HepG2 (cell line): ENCODE data around the gene UBE2O. TPM values are rescaled to one million over a fixed set of nuclear protein-coding genes. Genes with fewer than 3 reads are reported as not detected.
A peak's percentile ranks its signal among the peaks of the same experiment; 100 is the strongest.

Experiments used
- ATF1 ChIP-seq: IDR thresholded peaks from 2 replicates; pipeline ENCODE4 v1.6.1; 2016; ENCODE audit warnings: mild to moderate bottlenecking, control low read depth
- BATF2 ChIP-seq: sonication (generic); formaldehyde crosslinking; IDR thresholded peaks from 2 replicates; pipeline ENCODE4 v1.8.0; 2022; ENCODE audit warnings: mild to moderate bottlenecking, missing genetic modification reagents, moderate library complexity
- KMT2A ChIP-seq: sonication (generic); formaldehyde crosslinking; IDR thresholded peaks from 2 replicates; pipeline ENCODE4 v1.4.0; 2020; ENCODE audit warnings: missing genetic modification reagents
- MIER3 ChIP-seq: IDR thresholded peaks from 2 replicates; pipeline ENCODE4 v1.6.1; 2016; ENCODE audit warnings: missing compliant biosample characterization, borderline replicate concordance
- MXD4 ChIP-seq: IDR thresholded peaks from 2 replicates; pipeline ENCODE4 v1.6.1; 2016; ENCODE audit warnings: mild to moderate bottlenecking, missing biosample characterization, missing genetic modification reagents
- SOX6 ChIP-seq, 2 experiments: fragments of 450-650 bp in 1 of 2; sonication (generic) in 1 of 2; formaldehyde crosslinking in 1 of 2; IDR thresholded peaks; 2 replicates each; pipeline versions ENCODE4 v1.4.0 to v1.6.1; 2017 to 2020; ENCODE audit warnings: antibody characterized with exemption in 1 of 2, mild to moderate bottlenecking in 1 of 2, missing genetic modification reagents in 1 of 2
- ZBTB34 ChIP-seq: sonication (generic); formaldehyde crosslinking; IDR thresholded peaks from 2 replicates; pipeline ENCODE4 v1.8.0; 2022; ENCODE audit warnings: mild to moderate bottlenecking, missing genetic modification reagents
- ZBTB8A ChIP-seq: sonication (generic); formaldehyde crosslinking; IDR thresholded peaks from 2 replicates; pipeline ENCODE4 v1.4.0; 2020; ENCODE audit warnings: mild to moderate bottlenecking, low read depth, missing genetic modification reagents, borderline replicate concordance
- ZFP1 ChIP-seq: IDR thresholded peaks from 2 replicates; pipeline ENCODE4 v1.6.1; 2016
- ZHX1 ChIP-seq: sonication (generic); formaldehyde crosslinking; IDR thresholded peaks from 2 replicates; pipeline ENCODE4 v1.8.1; 2022; ENCODE audit warnings: low read depth, mild to moderate bottlenecking, missing genetic modification reagents
- ZNF260 ChIP-seq: sonication (generic); formaldehyde crosslinking; IDR thresholded peaks from 2 replicates; pipeline ENCODE4 v1.4.0; 2020; ENCODE audit warnings: missing genetic modification reagents, low read depth, mild to moderate bottlenecking, borderline replicate concordance
- ZNF770 ChIP-seq: sonication (generic); formaldehyde crosslinking; IDR thresholded peaks from 2 replicates; pipeline ENCODE4 v1.5.0; 2020; ENCODE audit warnings: mild to moderate bottlenecking, missing genetic modification reagents
- polyA plus RNA-seq, 8 experiments: library from polyadenylated mRNA; depleted of rRNA in 3 of 8; stranded (reverse) in 7 of 8; unstranded in 1 of 8; fragments of >200 nt; fragmentation: Illumina TruSeq in 4 of 8; extraction: Trizol in 4 of 8; gene quantifications; 2 replicates each; pipeline versions ENCODE4 v1.2.1 to v1.2.3, GENCODE V29; 2011 to 2016; ENCODE audit warnings: low read depth in 4 of 8, missing spikeins in 1 of 8, mixed read lengths in 1 of 8; ENCODE audit not compliant: insufficient read depth in 1 of 8
- total RNA-seq, 5 experiments: library from RNA; depleted of rRNA; stranded (reverse); fragments of >200 nt; fragmentation: Illumina TruSeq; extraction: Trizol; gene quantifications; 2 replicates each; pipeline ENCODE4 v1.2.3, GENCODE V29; 2016; ENCODE audit warnings: low read depth in 1 of 5
- TF ChIP-seq, protein P1 (sequence below): IDR thresholded peaks from 2 replicates; pipeline ENCODE4 v1.4.0; 2020; ENCODE audit warnings: mild to moderate bottlenecking, missing genetic modification reagents
- TF ChIP-seq, protein P2 (sequence below): sonication (generic); formaldehyde crosslinking; IDR thresholded peaks from 2 replicates; pipeline ENCODE4 v1.5.1; 2020; ENCODE audit warnings: missing genetic modification reagents, mild to moderate bottlenecking, borderline replicate concordance

The UBE2O gene
- total and polyA plus RNA-seq, 2 of the 13 experiments (the other 11 are each of a cell fraction or from before 2014, with no cell fraction given): 21.5 to 23.5 TPM

DNA sequence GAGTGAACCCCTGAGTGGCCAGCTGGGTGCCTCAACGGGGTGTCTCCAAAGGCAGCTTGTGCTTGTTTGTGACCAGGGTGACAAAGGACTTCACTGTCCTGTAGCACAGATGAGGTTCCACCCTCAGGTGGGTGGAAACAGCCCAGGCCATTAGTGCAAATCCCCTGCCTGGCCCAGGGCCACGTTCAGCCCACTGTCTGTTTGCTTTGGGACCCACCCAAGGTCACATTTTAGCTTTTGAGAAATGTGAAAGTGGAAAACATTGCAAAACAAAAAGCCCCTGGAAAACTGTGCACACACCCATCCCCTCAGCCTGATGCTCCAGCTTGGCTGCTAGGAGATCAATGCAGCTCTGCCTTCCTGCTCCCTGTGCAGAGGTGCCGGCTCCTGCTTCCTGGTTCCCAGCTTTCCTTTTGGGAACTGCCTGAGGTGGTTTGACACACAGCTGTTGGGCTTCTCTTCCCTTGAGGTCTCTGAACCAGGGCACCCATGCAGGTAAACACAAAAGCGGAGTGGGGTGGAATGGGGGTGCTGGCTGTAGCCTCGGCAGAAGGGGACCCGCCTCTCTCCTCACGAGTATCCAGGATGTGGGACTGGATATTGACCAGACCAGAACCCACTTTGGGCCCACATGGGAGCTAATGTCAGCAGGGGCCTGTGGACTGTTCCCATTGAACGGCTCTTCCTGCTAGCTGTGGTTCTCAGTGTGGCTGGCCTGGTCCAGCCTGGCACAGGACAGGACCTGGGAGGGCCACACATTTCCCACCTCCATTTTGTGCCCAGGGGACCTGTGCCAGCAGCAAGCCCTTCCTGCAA, 76.4 kb downstream of the UBE2O start (continued):
- TF ChIP-seq, protein P1, sequence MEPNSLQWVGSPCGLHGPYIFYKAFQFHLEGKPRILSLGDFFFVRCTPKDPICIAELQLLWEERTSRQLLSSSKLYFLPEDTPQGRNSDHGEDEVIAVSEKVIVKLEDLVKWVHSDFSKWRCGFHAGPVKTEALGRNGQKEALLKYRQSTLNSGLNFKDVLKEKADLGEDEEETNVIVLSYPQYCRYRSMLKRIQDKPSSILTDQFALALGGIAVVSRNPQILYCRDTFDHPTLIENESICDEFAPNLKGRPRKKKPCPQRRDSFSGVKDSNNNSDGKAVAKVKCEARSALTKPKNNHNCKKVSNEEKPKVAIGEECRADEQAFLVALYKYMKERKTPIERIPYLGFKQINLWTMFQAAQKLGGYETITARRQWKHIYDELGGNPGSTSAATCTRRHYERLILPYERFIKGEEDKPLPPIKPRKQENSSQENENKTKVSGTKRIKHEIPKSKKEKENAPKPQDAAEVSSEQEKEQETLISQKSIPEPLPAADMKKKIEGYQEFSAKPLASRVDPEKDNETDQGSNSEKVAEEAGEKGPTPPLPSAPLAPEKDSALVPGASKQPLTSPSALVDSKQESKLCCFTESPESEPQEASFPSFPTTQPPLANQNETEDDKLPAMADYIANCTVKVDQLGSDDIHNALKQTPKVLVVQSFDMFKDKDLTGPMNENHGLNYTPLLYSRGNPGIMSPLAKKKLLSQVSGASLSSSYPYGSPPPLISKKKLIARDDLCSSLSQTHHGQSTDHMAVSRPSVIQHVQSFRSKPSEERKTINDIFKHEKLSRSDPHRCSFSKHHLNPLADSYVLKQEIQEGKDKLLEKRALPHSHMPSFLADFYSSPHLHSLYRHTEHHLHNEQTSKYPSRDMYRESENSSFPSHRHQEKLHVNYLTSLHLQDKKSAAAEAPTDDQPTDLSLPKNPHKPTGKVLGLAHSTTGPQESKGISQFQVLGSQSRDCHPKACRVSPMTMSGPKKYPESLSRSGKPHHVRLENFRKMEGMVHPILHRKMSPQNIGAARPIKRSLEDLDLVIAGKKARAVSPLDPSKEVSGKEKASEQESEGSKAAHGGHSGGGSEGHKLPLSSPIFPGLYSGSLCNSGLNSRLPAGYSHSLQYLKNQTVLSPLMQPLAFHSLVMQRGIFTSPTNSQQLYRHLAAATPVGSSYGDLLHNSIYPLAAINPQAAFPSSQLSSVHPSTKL (CRISPR knock-in tag): peak; percentile 95
- TF ChIP-seq MXD4 (CRISPR knock-in tag) (peak; percentile 64), ZNF260 (no peak), ZBTB8A (no peak), KMT2A (peak; percentile 20; the same call in 1 of the 2 replicates), ZFP1 (CRISPR knock-in tag) (peak; percentile 91; the same call in 1 of the 2 replicates), SOX6 (IDR thresholded peaks at IDR 0.05) (no peak), SOX6 (CRISPR knock-in tag; IDR thresholded peaks at IDR 0.05) (peak; percentile 98), BATF2 (CRISPR knock-in tag) (no peak), MIER3 (0 out of 2 replicates have a peak, but pooled peaks have one; percentile 71), ZNF770 (CRISPR knock-in tag) (peak; percentile 93), ZHX1 (CRISPR knock-in tag) (0 out of 2 replicates have a peak, but pooled peaks have one; percentile 54), ZBTB34 (peak; percentile 76; the same call in 1 of the 2 replicates), ATF1 (no peak; the same call in 1 of the 2 replicates)
- TF ChIP-seq, protein P2, sequence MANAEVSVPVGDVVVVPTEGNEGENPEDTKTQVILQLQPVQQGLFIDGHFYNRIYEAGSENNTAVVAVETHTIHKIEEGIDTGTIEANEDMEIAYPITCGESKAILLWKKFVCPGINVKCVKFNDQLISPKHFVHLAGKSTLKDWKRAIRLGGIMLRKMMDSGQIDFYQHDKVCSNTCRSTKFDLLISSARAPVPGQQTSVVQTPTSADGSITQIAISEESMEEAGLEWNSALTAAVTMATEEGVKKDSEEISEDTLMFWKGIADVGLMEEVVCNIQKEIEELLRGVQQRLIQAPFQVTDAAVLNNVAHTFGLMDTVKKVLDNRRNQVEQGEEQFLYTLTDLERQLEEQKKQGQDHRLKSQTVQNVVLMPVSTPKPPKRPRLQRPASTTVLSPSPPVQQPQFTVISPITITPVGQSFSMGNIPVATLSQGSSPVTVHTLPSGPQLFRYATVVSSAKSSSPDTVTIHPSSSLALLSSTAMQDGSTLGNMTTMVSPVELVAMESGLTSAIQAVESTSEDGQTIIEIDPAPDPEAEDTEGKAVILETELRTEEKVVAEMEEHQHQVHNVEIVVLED: no peak
